ENCODE results near the gene ZBTB18.
A peak's percentile ranks its signal among the peaks of the same experiment; 100 is the strongest.
"Not testable (repeated sequence)": the region's sequence is repeated elsewhere in the genome, so short reads cannot be mapped to it uniquely, and the experiment has no call there.

ZBTB18 gene

GRCh38 chr1:244042293-244042692 is 8.8 kb upstream of the ZBTB18 start:
- no peak for DNase-seq

- DNase-seq = no peak
These were observed 6.7 kb upstream of the ZBTB18 start for GRCh38 chr1:244044423-244044822.

- DNase-seq = not testable (repeated sequence)
These were observed 4.8 kb upstream of the ZBTB18 start for GRCh38 chr1:244046254-244046653.

GRCh38 chr1:244046907-244047611 is 4.0 kb upstream of the ZBTB18 start:
- no peak for DNase-seq

GRCh38 chr1:244047621-244048255 is 3.3 kb upstream of the ZBTB18 start:
- DNase-seq = peak; percentile 30

GRCh38 chr1:244048256-244049161 is 2.6 kb upstream of the ZBTB18 start:
- peak; percentile 99 for DNase-seq

- peak; percentile 7 for DNase-seq
These were observed 1.7 kb upstream of the ZBTB18 start for GRCh38 chr1:244049162-244050013.

GRCh38 chr1:244050014-244050834 is 859 bp upstream of the ZBTB18 start:
- DNase-seq = no peak

- DNase-seq = peak; percentile 29
These were observed 1.1 kb downstream of the ZBTB18 start for GRCh38 chr1:244052016-244052727.

- no peak for DNase-seq
These were observed 1.7 kb downstream of the ZBTB18 start for GRCh38 chr1:244052728-244053312.

GRCh38 chr1:244053831-244054230 is 2.7 kb downstream of the ZBTB18 start:
- DNase-seq = no peak

GRCh38 chr1:244054247-244054923 is 3.3 kb downstream of the ZBTB18 start:
- no peak for DNase-seq

GRCh38 chr1:244054924-244055263 is 3.8 kb downstream of the ZBTB18 start:
- DNase-seq = no peak

GRCh38 chr1:244056577-244056976 is 5.5 kb downstream of the ZBTB18 start:
- DNase-seq = no peak

GRCh38 chr1:244057474-244058385 is 6.6 kb downstream of the ZBTB18 start:
- DNase-seq = no peak

- no peak for DNase-seq
These were observed 9.0 kb downstream of the ZBTB18 start for GRCh38 chr1:244060117-244060516.

- DNase-seq = no peak
These were observed 9.6 kb downstream of the ZBTB18 start for GRCh38 chr1:244060686-244061085.

GRCh38 chr1:244062156-244062725 is 11.2 kb downstream of the ZBTB18 start:
- DNase-seq = no peak

- DNase-seq = no peak
These were observed 12.4 kb downstream of the ZBTB18 start for GRCh38 chr1:244063498-244063897.
